HepG2 (cell line): Measurements from ENCODE around the gene ZCCHC24. TPM values are rescaled to one million over a fixed set of nuclear protein-coding genes. Genes with fewer than 3 reads are reported as not detected.

ENCODE experiments used
- ATAC-seq: fragments of 200-7000 bp; cut with Tn5 transposase; 3 replicates; pipeline ENCODE4 v1.9.1; 2020; ENCODE audit warnings: mild to moderate bottlenecking, moderate library complexity
- BruUV-seq: library from RNA; stranded (reverse); fragments of 400-500 nt; replicated peaks from 2 replicates; lab custom pipeline; 2021; lab: Mats Ljungman, UMichigan
- CTCF ChIA-PET: fragments of 300-600 bp; formaldehyde crosslinking; extraction: SDS; loops from one replicate; lab custom pipeline; 2021; ENCODE audit warnings: low total read pairs, inconsistent platforms, low intra/inter-chr PET ratio; lab: Yijun Ruan, JAX
- POLR2A ChIA-PET: fragments of 350-600 bp; sonication (Branson Sonifier 250); formaldehyde crosslinking; loops from one replicate; lab custom pipeline; 2020; ENCODE audit warnings: antibody characterized with exemption, inconsistent platforms; lab: Yijun Ruan, JAX
- DNase-seq: peaks from one replicate; pipeline ENCODE4 v3.0.0-alpha.2; 2015; ENCODE audit warnings: low spot score
- FAIRE-seq: peaks from 3 replicates; lab custom pipeline; 2011; peaks lifted over from hg19 to GRCh38; lab: Jason Lieb, UNC
- H2AFZ ChIP-seq: one replicate; pipeline ENCODE4 v1.6.1; 2011; ENCODE audit warnings: low read length, inconsistent platforms
- H3K27ac ChIP-seq: fragments of 300-600 bp; 3 replicates; pipeline ENCODE4 v1.8.0; 2011; ENCODE audit warnings: mixed run types, mild to moderate bottlenecking, mixed read lengths, low read length, inconsistent platforms; ENCODE audit not compliant: insufficient read depth; ENCODE audit errors: extremely low read length
- H3K27me3 ChIP-seq, 2 experiments: fragments of 200-600 bp in 1 of 2; 2 replicates in 1 of 2; 3 replicates in 1 of 2; pipeline versions ENCODE4 v1.6.0 to v1.8.0; 2011; ENCODE audit warnings: low read length in 2 of 2, mild to moderate bottlenecking in 2 of 2, moderate library complexity in 2 of 2, inconsistent platforms in 1 of 2; ENCODE audit not compliant: insufficient read depth in 2 of 2, control insufficient read depth in 1 of 2
- H3K36me3 ChIP-seq, 2 experiments: fragments of 200-600 bp in 1 of 2; replicated peaks in 1 of 2; 2 replicates in 1 of 2; 3 replicates in 1 of 2; pipeline versions ENCODE4 v1.5.1 to v1.8.0; 2011; ENCODE audit warnings: low read length in 2 of 2, inconsistent platforms in 1 of 2; ENCODE audit not compliant: insufficient read depth in 2 of 2, control insufficient read depth in 1 of 2
- H3K4me1 ChIP-seq: 2 replicates; pipeline ENCODE4 v1.5.1; 2012; ENCODE audit warnings: low read length, inconsistent platforms; ENCODE audit not compliant: insufficient read depth
- H3K4me2 ChIP-seq: 2 replicates; pipeline ENCODE4 v1.6.0; 2011; ENCODE audit warnings: low read depth, low read length, inconsistent platforms
- H3K4me3 ChIP-seq, 3 experiments: fragments of 200-600 bp in 1 of 3; sonication (generic), shearing (Covaris generic) in 1 of 3; replicated peaks in 1 of 3; 2 replicates each; pipeline ENCODE4 v1.5.1; 2011 to 2016; ENCODE audit warnings: low read length in 3 of 3, inconsistent platforms in 2 of 3, low read depth in 2 of 3, mild to moderate bottlenecking in 2 of 3, control low read depth in 1 of 3, mixed read lengths in 1 of 3; ENCODE audit not compliant: insufficient read depth in 1 of 3
- H3K79me2 ChIP-seq: one replicate; pipeline ENCODE4 v1.6.1; 2011; ENCODE audit warnings: low read length, inconsistent platforms; ENCODE audit not compliant: insufficient read depth
- H3K9ac ChIP-seq: 2 replicates; pipeline ENCODE4 v1.6.0; 2011; ENCODE audit warnings: mild to moderate bottlenecking, low read depth, low read length, inconsistent platforms; ENCODE audit not compliant: insufficient read depth
- H3K9me3 ChIP-seq: 2 replicates; pipeline ENCODE4 v1.5.1; 2012; ENCODE audit warnings: mild to moderate bottlenecking, low read length
- H4K20me1 ChIP-seq: 2 replicates; pipeline ENCODE4 v1.6.0; 2011; ENCODE audit warnings: inconsistent platforms, mild to moderate bottlenecking, low read length, moderate library complexity; ENCODE audit not compliant: insufficient read depth
- ELF1 ChIP-seq: sonication (generic); formaldehyde crosslinking; IDR thresholded peaks from 2 replicates; pipeline ENCODE4 v1.4.0; 2020; ENCODE audit warnings: missing genetic modification reagents
- EZH2 ChIP-seq: conservative IDR thresholded peaks from 2 replicates; pipeline ENCODE4 v1.6.1; 2012; ENCODE audit warnings: mild to moderate bottlenecking, low read depth, low read length, moderate library complexity
- FOSL1 ChIP-seq: sonication (generic); formaldehyde crosslinking; IDR thresholded peaks from 2 replicates; pipeline ENCODE4 v1.9.0; 2021; ENCODE audit warnings: missing genetic modification reagents, borderline replicate concordance
- GTF2F1 ChIP-seq: fragments of 150-350 bp; IDR thresholded peaks from 2 replicates; pipeline ENCODE4 v1.6.1; 2014; ENCODE audit warnings: low read length
- GZF1 ChIP-seq: sonication (generic); formaldehyde crosslinking; IDR thresholded peaks from 2 replicates; pipeline ENCODE4 v1.5.1; 2020; ENCODE audit warnings: mild to moderate bottlenecking, missing genetic modification reagents
- LRRFIP1 ChIP-seq: sonication (generic); formaldehyde crosslinking; conservative IDR thresholded peaks from 2 replicates; pipeline ENCODE4 v1.4.0; 2020; ENCODE audit warnings: missing genetic modification reagents
- NFE2L2 ChIP-seq: fragments of 150-350 bp; IDR thresholded peaks from 2 replicates; pipeline ENCODE4 v1.6.1; 2014; ENCODE audit warnings: low read length
- SOX13 ChIP-seq, 3 experiments: fragments of 450-650 bp in 1 of 3; sonication (generic) in 1 of 3; formaldehyde crosslinking in 1 of 3; IDR thresholded peaks in 2 of 3; conservative IDR thresholded peaks in 1 of 3; 2 replicates each; pipeline versions ENCODE4 v1.5.0 to v1.6.1; 2016 to 2020; ENCODE audit warnings: antibody characterized with exemption in 1 of 3, mild to moderate bottlenecking in 1 of 3, missing compliant biosample characterization in 1 of 3, missing genetic modification reagents in 1 of 3, moderate library complexity in 1 of 3
- SP1 ChIP-seq, 2 experiments: fragments of 450-650 bp in 1 of 2; sonication (generic) in 1 of 2; formaldehyde crosslinking in 1 of 2; IDR thresholded peaks; 2 replicates each; pipeline versions ENCODE4 v1.4.0 to v1.6.1; 2016 to 2020; ENCODE audit warnings: missing genetic modification reagents in 1 of 2
- ZNF232 ChIP-seq: sonication (generic); formaldehyde crosslinking; IDR thresholded peaks from 2 replicates; pipeline ENCODE4 v1.4.0; 2020; ENCODE audit warnings: missing genetic modification reagents, borderline replicate concordance
- ZNF282 ChIP-seq: fragments of 450-650 bp; IDR thresholded peaks from 2 replicates; pipeline ENCODE4 v1.6.1; 2018; ENCODE audit not compliant: partially characterized antibody
- ZNF788 ChIP-seq: sonication (generic); formaldehyde crosslinking; IDR thresholded peaks from 2 replicates; pipeline ENCODE4 v1.5.0; 2020; ENCODE audit warnings: mild to moderate bottlenecking, missing genetic modification reagents, borderline replicate concordance
- WGBS: methylation state at CpG from one replicate; pipeline ENCODE4 v1.1.6; 2017; ENCODE audit warnings: low lambda C conversion rate; 5-methylcytosine and 5-hydroxymethylcytosine counted together
- in situ Hi-C: cut with HindIII; loops from 2 replicates; pipeline ENCODE4 v1.10.0; 2017; ENCODE audit warnings: low pct_unique_long_range_greater_than_20kb; ENCODE audit not compliant: extremely low pct_ligation_motif_present
- intact Hi-C: fragments of 100-400 bp; cut with micrococcal nuclease; formaldehyde crosslinking; loops from one replicate; pipeline ENCODE4 v1.10.0; 2022; ENCODE audit not compliant: unreplicated experiment
- polyA plus RNA-seq, 8 experiments: library from polyadenylated mRNA; depleted of rRNA in 3 of 8; stranded (reverse) in 7 of 8; unstranded in 1 of 8; fragments of >200 nt; fragmentation: Illumina TruSeq in 4 of 8; extraction: Trizol in 4 of 8; gene quantifications; 2 replicates each; pipeline versions ENCODE4 v1.2.1 to v1.2.3, GENCODE V29; 2011 to 2016; ENCODE audit warnings: low read depth in 4 of 8, missing spikeins in 1 of 8, mixed read lengths in 1 of 8; ENCODE audit not compliant: insufficient read depth in 1 of 8
- total RNA-seq, 5 experiments: library from RNA; depleted of rRNA; stranded (reverse); fragments of >200 nt; fragmentation: Illumina TruSeq; extraction: Trizol; gene quantifications; 2 replicates each; pipeline ENCODE4 v1.2.3, GENCODE V29; 2016; ENCODE audit warnings: low read depth in 1 of 5

ZCCHC24 gene
- total and polyA plus RNA-seq, 2 of the 13 experiments (the other 11 are each of a cell fraction or from before 2014, with no cell fraction given) = 3.1 to 7.9 TPM

- BruUV-seq = no TSS peak
- no peak overlapping the region for H3K27ac ChIP-seq
- ATAC-seq (no peak), FAIRE-seq (no peak), DNase-seq (no peak)
- no peak overlapping the region for H3K4me2 ChIP-seq
- H3K9me3 ChIP-seq = no peaks in the 10 kb centered on the region
- no peaks in the 10 kb centered on the region for H3K79me2 ChIP-seq
- no peak overlapping the region for H2AFZ ChIP-seq
- intact Hi-C loops = loop anchor here (5.0 kb wide), 1 partner anchor 33 kb away; no protein-coding TSS in a partner anchor
- H3K4me3 ChIP-seq = no peak overlapping the region
- H4K20me1 ChIP-seq = no peaks in the 10 kb centered on the region
- H3K27me3 ChIP-seq = peaks cover 0 to 19% of the 10 kb centered on the region in 2 experiments; a peak in 3 of 5 replicates
- TF ChIP-seq LRRFIP1 (CRISPR knock-in tag) (no peak), EZH2 (no peak), NFE2L2 (no peak), ELF1 (CRISPR knock-in tag) (no peak), GZF1 (CRISPR knock-in tag) (no peak), ZNF232 (no peak), GTF2F1 (no peak), FOSL1 (CRISPR knock-in tag) (no peak), SP1 (IDR thresholded peaks at IDR 0.05) (no peak), SP1 (CRISPR knock-in tag; IDR thresholded peaks at IDR 0.05) (no peak), ZNF282 (no peak), SOX13 (IDR thresholded peaks at IDR 0.05) (no peak), SOX13 (CRISPR knock-in tag; conservative IDR thresholded peaks at IDR 0.05 in 1 of 2, IDR thresholded peaks at IDR 0.05 in 1 of 2) (no peak), ZNF788 (CRISPR knock-in tag) (no peak)
- no peak overlapping the region for H3K9ac ChIP-seq
- in situ Hi-C loops = no loop called here
- CTCF ChIA-PET = no interaction called here
- H3K4me1 ChIP-seq = peaks cover 8% of the 10 kb centered on the region
- 91% methylated on average over 3 of the region's 3 CpGs for WGBS
- H3K36me3 ChIP-seq = no peaks in the 10 kb centered on the region
- POLR2A ChIA-PET = no interaction called here
Measured at GRCh38 chr10:79465341-79465740, 19.9 kb upstream of the ZCCHC24 start.
